ENCODE measurements around the gene TOR1B. TPM values are rescaled to one million over a fixed set of nuclear protein-coding genes. Genes with fewer than 3 reads are reported as not detected.

Gene TOR1B
- 10 to 100 TPM; 16.0 to 17.9 TPM for total RNA-seq

GRCh38 chr9:129802833-129803675 is at the start of gene TOR1B:
Gene TOR1B, plus strand, starts transcription at chr9:129803184. Its CDS starts 29 bp downstream, at chr9:129803213.

GRCh38 chr9:129823935-129824601 is 21.1 kb downstream of the TOR1B start, which contains the start of gene TOR1A:
Gene TOR1A, minus strand, starts transcription at chr9:129824136. Its CDS starts 51 bp downstream, at chr9:129824085.

GRCh38 chr9:129835128-129835859 is 32.3 kb downstream of the TOR1B start, which contains the start of the genes C9orf78 and USP20:
Gene C9orf78, minus strand, starts transcription at chr9:129835275. Its CDS starts 54 bp downstream, at chr9:129835221.
Gene USP20, plus strand, starts transcription at chr9:129835458. Its CDS starts 17,098 bp downstream, at chr9:129852556.

Other genes with a start within 250 kb of the TOR1B start
- not detected for gene C9orf50, start 182.1 kb upstream of the TOR1B start, total RNA-seq
- gene NTMT1, start 177.0 kb upstream of the TOR1B start, total RNA-seq = 10 to 100 TPM; 27.5 to 46.6 TPM
- gene ASB6, start 161.0 kb upstream of the TOR1B start, total RNA-seq = 10 to 100 TPM; 17.9 to 19.6 TPM
- gene PRRX2, start 137.5 kb upstream of the TOR1B start, total RNA-seq = not detected
- gene PTGES, start 50.1 kb upstream of the TOR1B start, total RNA-seq = 1 to 10 TPM; 5.0 to 9.3 TPM
- gene TOR1A, start 21.0 kb downstream of the TOR1B start, total RNA-seq = 10 to 100 TPM; 35.4 to 52.3 TPM
- 10 to 100 TPM; 32.0 to 37.6 TPM for gene C9orf78, start 32.1 kb downstream of the TOR1B start, total RNA-seq
- gene USP20, start 32.3 kb downstream of the TOR1B start, total RNA-seq = 10 to 100 TPM; 13.4 to 16.0 TPM
- gene FNBP1, start 240.0 kb downstream of the TOR1B start, total RNA-seq = 10 to 100 TPM; 40.6 to 41.3 TPM

Measured in melanocyte of skin (primary cell).